ENCODE measurements around the gene MASTL. TPM values are rescaled to one million over a fixed set of nuclear protein-coding genes. Genes with fewer than 3 reads are reported as not detected.

MASTL gene
- total RNA-seq, 2 donors from 2014 or later, result 23.6 to 29.1 TPM

GRCh38 chr10:27169849-27170248 lies 14.7 kb downstream of the MASTL start:
- Mint-ChIP-seq H3K27me3 (no peaks in the 10 kb centered on the region), H3K9me3 (no peaks in the 10 kb centered on the region), H3K4me3 (no peak overlapping the region), H3K36me3 (peaks cover 5% of the 10 kb centered on the region), H3K4me1 (ENCODE audit: low read depth in 2 of 2) (no peaks in the 10 kb centered on the region), H3K27ac (no peak overlapping the region)
- DNase-seq (ENCODE audit: low spot score) (no peak), ATAC-seq (no peak)

- H3K27ac Mint-ChIP-seq, result no peak overlapping the region
- no peak overlapping the region for H3K4me3 Mint-ChIP-seq
- H3K36me3 Mint-ChIP-seq, result peaks cover 13% of the 10 kb centered on the region
- no peaks in the 10 kb centered on the region for H3K9me3 Mint-ChIP-seq
- peaks cover 0 to 9% of the 10 kb centered on the region in 2 donors for H3K4me1 Mint-ChIP-seq (ENCODE audit: low read depth in 2 of 2)
- DNase-seq (ENCODE audit: low spot score) (no peak), ATAC-seq (no peak)
- H3K27me3 Mint-ChIP-seq, result no peaks in the 10 kb centered on the region
These were observed 33.1 kb downstream of the MASTL start for GRCh38 chr10:27188259-27188658.

GRCh38 chr10:27188897-27189296 lies 33.7 kb downstream of the MASTL start:
- no peak for DNase-seq (ENCODE audit: low spot score)
- no peaks in the 10 kb centered on the region for H3K9me3 Mint-ChIP-seq

GRCh38 chr10:27190508-27190907 lies 35.4 kb downstream of the MASTL start:
- H3K27ac Mint-ChIP-seq, result no peak overlapping the region

More at GRCh38 chr10:27188897-27189296, 33.7 kb downstream of the MASTL start:
- Mint-ChIP-seq H3K27ac (no peak overlapping the region), H3K4me3 (no peak overlapping the region), H3K36me3 (peaks cover 11% of the 10 kb centered on the region), H3K4me1 (ENCODE audit: low read depth in 2 of 2) (peaks cover 0 to 9% of the 10 kb centered on the region in 2 donors), H3K27me3 (no peaks in the 10 kb centered on the region)
- no peak for ATAC-seq

DNA sequence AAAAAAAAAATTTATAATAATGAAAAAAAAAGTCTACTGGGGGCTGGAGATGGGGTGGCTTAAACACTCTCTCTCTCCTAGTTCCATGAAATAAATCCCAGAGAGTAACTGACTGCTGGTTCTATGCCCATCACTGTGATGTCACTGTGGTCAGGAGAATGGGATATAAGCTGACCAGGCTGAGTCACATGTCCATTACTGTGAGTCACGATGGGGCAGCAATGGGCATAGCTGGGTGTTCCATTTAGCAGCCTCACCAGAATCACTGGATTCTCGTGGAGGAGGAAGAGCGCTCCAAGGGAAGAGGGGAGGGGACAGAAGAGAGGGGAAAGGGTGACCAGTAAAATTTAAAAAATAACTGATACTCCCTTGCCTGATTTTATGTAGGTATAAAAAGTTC lies 37.1 kb downstream of the MASTL start:
- Mint-ChIP-seq H3K9me3 (no peaks in the 10 kb centered on the region), H3K27me3 (no peaks in the 10 kb centered on the region)
- ATAC-seq, result no peak

More at GRCh38 chr10:27190508-27190907, 35.4 kb downstream of the MASTL start:
- no peaks in the 10 kb centered on the region for H3K9me3 Mint-ChIP-seq
- H3K27me3 Mint-ChIP-seq, result no peaks in the 10 kb centered on the region
- peaks cover 0 to 5% of the 10 kb centered on the region in 2 donors for H3K4me1 Mint-ChIP-seq (ENCODE audit: low read depth in 2 of 2)
- H3K4me3 Mint-ChIP-seq, result no peak overlapping the region
- H3K36me3 Mint-ChIP-seq, result no peaks in the 10 kb centered on the region
- no peak for DNase-seq (ENCODE audit: low spot score)
- ATAC-seq, result no peak

DNA sequence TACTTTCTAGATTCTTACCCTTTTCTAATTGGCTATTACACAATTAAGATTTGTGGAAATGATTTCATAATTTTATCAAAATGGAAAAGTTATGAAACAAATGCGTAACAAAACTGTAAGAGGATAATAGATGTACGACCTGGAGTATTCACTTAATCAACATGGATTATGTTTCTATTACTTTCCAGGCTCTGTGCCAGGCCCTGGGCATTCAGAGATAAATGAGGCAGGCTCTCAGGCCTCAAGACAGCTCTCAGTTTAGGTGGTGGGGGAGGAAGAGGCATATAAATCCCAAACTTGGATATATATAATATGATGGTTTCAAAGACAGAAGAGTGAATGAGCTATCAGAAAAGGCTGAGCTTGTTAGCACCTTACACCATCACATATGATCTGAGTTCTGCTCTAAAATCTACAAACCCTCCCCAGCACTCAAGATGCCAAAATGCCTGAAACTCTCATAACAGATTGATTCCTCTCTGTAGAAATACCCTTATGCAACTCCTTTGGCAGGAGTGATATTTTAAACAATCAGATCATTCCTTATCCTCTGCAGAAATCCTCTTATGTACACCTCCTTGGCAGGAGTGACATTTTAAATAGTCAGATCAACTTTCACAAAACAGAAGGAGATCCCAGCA lies 42.9 kb downstream of the MASTL start:
- Mint-ChIP-seq H3K4me1 (ENCODE audit: low read depth in 2 of 2) (peaks cover 3 to 5% of the 10 kb centered on the region in 2 donors), H3K4me3 (no peak overlapping the region), H3K9me3 (no peaks in the 10 kb centered on the region), H3K27ac (peak overlapping the region in 1 of 2 donors; percentile 2), H3K36me3 (peaks cover 12% of the 10 kb centered on the region), H3K27me3 (no peaks in the 10 kb centered on the region)
- no peak for ATAC-seq
- no peak for DNase-seq (ENCODE audit: low spot score)

More for the DNA sequence above, 37.1 kb downstream of the MASTL start:
- Mint-ChIP-seq H3K27ac (no peak overlapping the region), H3K4me3 (no peak overlapping the region), H3K4me1 (ENCODE audit: low read depth in 2 of 2) (peaks cover 0 to 5% of the 10 kb centered on the region in 2 donors), H3K36me3 (no peaks in the 10 kb centered on the region)
- DNase-seq (ENCODE audit: low spot score), result no peak

DNA sequence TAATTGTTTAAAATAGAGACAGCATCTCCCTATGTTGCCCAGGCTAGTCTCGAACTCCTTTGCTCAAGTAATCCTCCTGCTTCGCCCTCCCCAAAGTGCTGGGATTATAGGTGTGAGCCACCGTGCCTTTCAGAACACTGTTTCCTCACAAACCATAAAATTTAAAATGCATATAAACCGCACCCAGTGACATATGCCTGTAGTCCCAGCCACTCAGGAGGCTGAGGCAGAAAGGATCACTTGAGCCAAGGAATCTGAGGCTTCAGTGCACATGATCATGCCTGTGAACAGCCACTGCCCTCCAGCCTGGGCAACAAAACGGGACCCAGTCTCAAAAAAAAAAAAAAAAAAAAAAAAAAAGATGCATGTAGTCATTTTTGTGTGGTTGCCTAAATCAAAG lies 48.7 kb downstream of the MASTL start:
- no peak overlapping the region for H3K27ac Mint-ChIP-seq
- peaks cover 0 to 5% of the 10 kb centered on the region in 2 donors for H3K4me1 Mint-ChIP-seq (ENCODE audit: low read depth in 2 of 2)
- H3K9me3 Mint-ChIP-seq, result no peaks in the 10 kb centered on the region
- H3K27me3 Mint-ChIP-seq, result no peaks in the 10 kb centered on the region
- ATAC-seq (no peak), DNase-seq (ENCODE audit: low spot score) (no peak)
- peaks cover 6% of the 10 kb centered on the region for H3K36me3 Mint-ChIP-seq
- H3K4me3 Mint-ChIP-seq, result no peak overlapping the region

GRCh38 chr10:27207350-27207749 lies 52.2 kb downstream of the MASTL start:
- Mint-ChIP-seq H3K4me1 (ENCODE audit: low read depth in 2 of 2) (peaks cover 0 to 3% of the 10 kb centered on the region in 2 donors), H3K36me3 (peaks cover 10% of the 10 kb centered on the region), H3K27ac (no peak overlapping the region), H3K4me3 (no peak overlapping the region), H3K9me3 (no peaks in the 10 kb centered on the region), H3K27me3 (no peaks in the 10 kb centered on the region)
- ATAC-seq (no peak), DNase-seq (ENCODE audit: low spot score) (no peak)

DNA sequence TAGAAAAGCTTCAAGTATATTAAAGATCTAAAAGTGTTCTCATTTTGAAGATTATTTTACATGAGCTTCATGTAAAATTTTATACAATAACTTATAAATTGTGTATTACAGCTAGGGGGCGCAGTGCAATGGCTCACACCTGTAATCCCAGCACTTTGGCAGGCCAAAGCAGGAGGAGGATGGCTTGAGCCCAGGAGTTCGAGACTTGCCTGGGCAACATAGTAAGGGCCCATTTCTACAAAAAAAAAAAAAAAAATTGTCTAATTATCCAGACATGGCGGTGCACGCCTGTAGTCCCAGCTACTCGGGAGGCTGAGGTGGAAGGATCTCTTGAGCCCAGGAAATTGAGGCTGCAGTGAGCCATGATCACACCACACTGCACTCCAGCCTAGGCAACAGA lies 68.8 kb downstream of the MASTL start:
- Mint-ChIP-seq H3K4me3 (peak overlapping the region; percentile 69), H3K36me3 (peaks cover 8% of the 10 kb centered on the region), H3K27me3 (no peaks in the 10 kb centered on the region), H3K4me1 (ENCODE audit: low read depth in 2 of 2) (peaks cover 20 to 21% of the 10 kb centered on the region in 2 donors), H3K9me3 (no peaks in the 10 kb centered on the region), H3K27ac (peak overlapping the region in 1 of 2 donors; percentile 57)
- DNase-seq (ENCODE audit: low spot score) (no peak), ATAC-seq (no peak)

DNA sequence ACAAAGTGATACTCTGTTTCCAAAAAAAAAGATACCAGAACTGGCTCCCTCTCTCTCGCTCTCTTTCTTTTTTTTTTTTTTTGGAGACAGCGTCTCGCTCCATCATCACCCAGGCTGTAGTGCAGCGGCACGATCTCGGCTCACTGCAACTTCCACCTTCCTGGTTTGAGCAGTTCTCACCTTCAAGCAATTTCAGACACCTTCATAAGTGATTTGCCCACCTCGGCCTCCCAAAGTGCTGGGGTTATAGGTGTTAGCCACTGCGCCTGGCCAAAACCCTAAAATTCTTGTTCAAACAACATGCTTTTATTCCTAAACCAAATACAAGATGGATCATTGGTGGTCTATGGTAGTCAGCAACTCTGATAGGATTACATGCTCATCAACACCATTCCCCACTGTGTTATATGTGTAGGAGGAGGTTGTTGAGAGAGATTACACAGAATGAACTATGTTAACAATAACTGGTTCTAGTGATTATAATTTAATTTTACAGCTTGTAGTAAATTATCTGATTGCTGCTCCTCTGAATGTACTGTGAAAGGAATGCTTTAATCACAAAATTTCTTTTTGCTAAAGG lies 69.9 kb downstream of the MASTL start:
- Mint-ChIP-seq H3K9me3 (no peaks in the 10 kb centered on the region), H3K4me3 (peak overlapping the region; percentile 78), H3K27me3 (no peaks in the 10 kb centered on the region), H3K36me3 (no peaks in the 10 kb centered on the region), H3K27ac (peak overlapping the region; percentile 62 to 65), H3K4me1 (ENCODE audit: low read depth in 2 of 2) (peaks cover 18 to 20% of the 10 kb centered on the region in 2 donors)
- ATAC-seq (peak; percentile 84 to 90), DNase-seq (ENCODE audit: low spot score) (peak; percentile 77)

- Mint-ChIP-seq H3K27ac (peak overlapping the region; percentile 62 to 65), H3K36me3 (no peaks in the 10 kb centered on the region), H3K27me3 (no peaks in the 10 kb centered on the region), H3K4me3 (peak overlapping the region; percentile 69), H3K9me3 (no peaks in the 10 kb centered on the region), H3K4me1 (ENCODE audit: low read depth in 2 of 2) (peaks cover 18 to 20% of the 10 kb centered on the region in 2 donors)
- ATAC-seq (peak; percentile 88 to 91), DNase-seq (ENCODE audit: low spot score) (no peak)
These were observed 70.6 kb downstream of the MASTL start for GRCh38 chr10:27225642-27226257.

DNA sequence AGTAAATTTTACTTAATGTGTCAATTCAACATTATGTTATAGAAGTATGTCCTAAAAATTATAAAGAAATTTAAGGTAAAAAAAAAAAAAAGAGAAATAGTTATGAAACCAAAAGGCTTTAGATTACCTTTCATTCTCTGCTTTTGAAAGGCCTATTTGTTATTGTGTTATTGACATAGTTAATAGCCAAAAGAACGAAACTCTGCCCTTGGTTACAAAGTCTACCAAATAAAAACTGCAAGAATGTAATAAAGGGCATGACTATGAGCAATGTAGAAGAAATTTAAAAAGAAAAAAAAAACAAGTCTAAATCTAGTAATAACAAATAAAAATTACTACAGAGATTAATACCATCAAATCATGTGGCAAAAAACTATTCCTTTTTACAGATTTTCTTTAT lies 74.9 kb downstream of the MASTL start:
- no peak overlapping the region for H3K27ac Mint-ChIP-seq
- no peak for ATAC-seq
- no peaks in the 10 kb centered on the region for H3K36me3 Mint-ChIP-seq

GRCh38 chr10:27235706-27236105 lies 80.6 kb downstream of the MASTL start:
- peaks cover 9 to 12% of the 10 kb centered on the region in 2 donors for H3K4me1 Mint-ChIP-seq (ENCODE audit: low read depth in 2 of 2)
- H3K27me3 Mint-ChIP-seq, result no peaks in the 10 kb centered on the region
- no peak overlapping the region for H3K4me3 Mint-ChIP-seq
- no peak overlapping the region for H3K27ac Mint-ChIP-seq
- no peak for ATAC-seq
- no peaks in the 10 kb centered on the region for H3K9me3 Mint-ChIP-seq
- no peak for DNase-seq (ENCODE audit: low spot score)
- no peaks in the 10 kb centered on the region for H3K36me3 Mint-ChIP-seq

More for the DNA sequence above, 74.9 kb downstream of the MASTL start:
- Mint-ChIP-seq H3K27me3 (no peaks in the 10 kb centered on the region), H3K4me3 (no peak overlapping the region), H3K4me1 (ENCODE audit: low read depth in 2 of 2) (peaks cover 12 to 18% of the 10 kb centered on the region in 2 donors), H3K9me3 (no peaks in the 10 kb centered on the region)
- DNase-seq (ENCODE audit: low spot score), result no peak

Measured in natural killer cell treated with Interleukin-12 subunit alpha and Interleukin-12 subunit beta and Interleukin-15 and Interleukin-18, amount 100 ng/mL, for 72 hours (primary cell).